GM21390 (cell line): ENCODE data around the gene SCLT1.
A peak's percentile ranks its signal among the peaks of the same experiment; 100 is the strongest.
"Not testable (repeated sequence)": the region's sequence is repeated elsewhere in the genome, so short reads cannot be mapped to it uniquely, and the experiment has no call there.

Experiments used
- ATAC-seq: cut with Tn5 transposase; IDR thresholded peaks from one replicate; pipeline ENCODE4 v1.9.1; 2021; ENCODE audit not compliant: unreplicated experiment

The SCLT1 gene

GRCh38 chr4:129077326-129077725 lies 16.0 kb downstream of the SCLT1 start:
- no peak for ATAC-seq

- ATAC-seq: not testable (repeated sequence)
Measured at GRCh38 chr4:129069537-129069936, 23.8 kb downstream of the SCLT1 start.

- no peak for ATAC-seq
Measured at GRCh38 chr4:129064717-129065116, 28.6 kb downstream of the SCLT1 start.

- no peak for ATAC-seq
Measured at GRCh38 chr4:129063640-129064039, 29.7 kb downstream of the SCLT1 start.

GRCh38 chr4:129062580-129062979 lies 30.8 kb downstream of the SCLT1 start:
- ATAC-seq: no peak

- ATAC-seq: no peak
Measured at GRCh38 chr4:129059028-129059427, 34.3 kb downstream of the SCLT1 start.

GRCh38 chr4:129046055-129046959 lies 47.0 kb downstream of the SCLT1 start:
- peak; percentile 64 for ATAC-seq

- ATAC-seq: no peak
Measured at GRCh38 chr4:129043523-129043922, 49.8 kb downstream of the SCLT1 start.

GRCh38 chr4:129040471-129040870 lies 52.9 kb downstream of the SCLT1 start:
- no peak for ATAC-seq

- ATAC-seq: no peak
Measured at GRCh38 chr4:129037093-129037492, 56.2 kb downstream of the SCLT1 start.

- no peak for ATAC-seq
Measured at GRCh38 chr4:129014566-129015509, 78.5 kb downstream of the SCLT1 start.

GRCh38 chr4:129008096-129008495 lies 85.2 kb downstream of the SCLT1 start:
- ATAC-seq: no peak

- ATAC-seq: no peak
Measured at GRCh38 chr4:128986908-128987307, 106.4 kb downstream of the SCLT1 start.

GRCh38 chr4:128986019-128986418 lies 107.3 kb downstream of the SCLT1 start:
- no peak for ATAC-seq

- ATAC-seq: no peak
Measured at GRCh38 chr4:128983771-128984485, 109.4 kb downstream of the SCLT1 start.

GRCh38 chr4:128981377-128981776 lies 112.0 kb downstream of the SCLT1 start:
- no peak for ATAC-seq

GRCh38 chr4:128980816-128981326 lies 112.5 kb downstream of the SCLT1 start:
- ATAC-seq: no peak

- ATAC-seq: no peak
Measured at GRCh38 chr4:128979934-128980333, 113.4 kb downstream of the SCLT1 start.

GRCh38 chr4:128978985-128979384 lies 114.4 kb downstream of the SCLT1 start:
- ATAC-seq: no peak

GRCh38 chr4:128974136-128974581 lies 119.2 kb downstream of the SCLT1 start:
- no peak for ATAC-seq

GRCh38 chr4:128973384-128973783 lies 120.0 kb downstream of the SCLT1 start:
- ATAC-seq: no peak
